Adrenal gland (tissue), 5 donors: ENCODE measurements around the gene FOXP4.

ENCODE experiments used
- POLR2A ChIP-seq, 2 donors: fragments of 450-650 bp; IDR thresholded peaks; one replicate each; pipeline ENCODE4 v1.6.1; 2017; ENCODE audit warnings: antibody characterized with exemption in 2 of 2, mild to moderate bottlenecking in 2 of 2, moderate library complexity in 1 of 2
- TF ChIP-seq, protein P1 (sequence below), 6 experiments: fragments of 450-650 bp in 4 of 6; fragments of 200-600 bp in 2 of 6; sonication (generic) in 1 of 6; IDR thresholded peaks; 1 replicate in 5 of 6; 2 replicates in 1 of 6; pipeline versions ENCODE4 v1.5.1 to v1.8.0; 2016 to 2021; ENCODE audit warnings: antibody characterized with exemption in 6 of 6, mild to moderate bottlenecking in 2 of 6, moderate library complexity in 1 of 6
- donor health status: DM: no; HTN: no; CAD: no.

- TF ChIP-seq, protein P1, sequence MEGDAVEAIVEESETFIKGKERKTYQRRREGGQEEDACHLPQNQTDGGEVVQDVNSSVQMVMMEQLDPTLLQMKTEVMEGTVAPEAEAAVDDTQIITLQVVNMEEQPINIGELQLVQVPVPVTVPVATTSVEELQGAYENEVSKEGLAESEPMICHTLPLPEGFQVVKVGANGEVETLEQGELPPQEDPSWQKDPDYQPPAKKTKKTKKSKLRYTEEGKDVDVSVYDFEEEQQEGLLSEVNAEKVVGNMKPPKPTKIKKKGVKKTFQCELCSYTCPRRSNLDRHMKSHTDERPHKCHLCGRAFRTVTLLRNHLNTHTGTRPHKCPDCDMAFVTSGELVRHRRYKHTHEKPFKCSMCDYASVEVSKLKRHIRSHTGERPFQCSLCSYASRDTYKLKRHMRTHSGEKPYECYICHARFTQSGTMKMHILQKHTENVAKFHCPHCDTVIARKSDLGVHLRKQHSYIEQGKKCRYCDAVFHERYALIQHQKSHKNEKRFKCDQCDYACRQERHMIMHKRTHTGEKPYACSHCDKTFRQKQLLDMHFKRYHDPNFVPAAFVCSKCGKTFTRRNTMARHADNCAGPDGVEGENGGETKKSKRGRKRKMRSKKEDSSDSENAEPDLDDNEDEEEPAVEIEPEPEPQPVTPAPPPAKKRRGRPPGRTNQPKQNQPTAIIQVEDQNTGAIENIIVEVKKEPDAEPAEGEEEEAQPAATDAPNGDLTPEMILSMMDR (IDR thresholded peaks at IDR 0.05) = no peak
- TF ChIP-seq POLR2A (IDR thresholded peaks at IDR 0.05) = no peak
Observed at GRCh38 chr6:41519745-41520699, 26.2 kb upstream of the FOXP4 start.
